DOHH2 (cell line): ENCODE data around the gene PRSS12.
A peak's percentile ranks its signal among the peaks of the same experiment; 100 is the strongest.
"Not testable (repeated sequence)": the region's sequence is repeated elsewhere in the genome, so short reads cannot be mapped to it uniquely, and the experiment has no call there.

Experiments used
- H3F3A ChIP-seq: fragments of 200-600 bp; sonication (generic), shearing (Covaris generic); 2 replicates; pipeline ENCODE4 v1.6.0; 2016; ENCODE audit warnings: antibody characterized with exemption, mild to moderate bottlenecking; ENCODE audit not compliant: control insufficient read depth, insufficient read depth
- H3K27ac ChIP-seq: fragments of 200-600 bp; sonication (generic); 2 replicates; pipeline ENCODE4 v1.5.1; 2014; ENCODE audit warnings: low read depth, mild to moderate bottlenecking, low read length, moderate library complexity
- H3K27me3 ChIP-seq: fragments of 200-600 bp; sonication (generic); 2 replicates; pipeline ENCODE4 v1.6.1; 2014; ENCODE audit warnings: mild to moderate bottlenecking, low read length, mixed read lengths; ENCODE audit not compliant: control insufficient read depth
- H3K36me3 ChIP-seq: fragments of 200-600 bp; sonication (generic); 2 replicates; pipeline ENCODE4 v1.6.1; 2014; ENCODE audit warnings: mild to moderate bottlenecking, low read length, moderate library complexity, mixed read lengths; ENCODE audit not compliant: control insufficient read depth
- H3K4me1 ChIP-seq: fragments of 200-600 bp; sonication (generic); 2 replicates; pipeline ENCODE4 v1.6.1; 2014; ENCODE audit warnings: mild to moderate bottlenecking, low read length, mixed read lengths; ENCODE audit not compliant: control insufficient read depth
- H3K4me2 ChIP-seq: fragments of 200-600 bp; sonication (generic); 2 replicates; pipeline ENCODE4 v1.6.0; 2014; ENCODE audit warnings: mild to moderate bottlenecking, low read length, moderate library complexity
- H3K4me3 ChIP-seq: fragments of 200-600 bp; sonication (generic); 2 replicates; pipeline ENCODE4 v1.5.1; 2014; ENCODE audit warnings: mild to moderate bottlenecking, low read length, mixed read lengths
- H3K79me2 ChIP-seq: fragments of 200-600 bp; sonication (generic); 2 replicates; pipeline ENCODE4 v1.6.1; 2014; ENCODE audit warnings: mild to moderate bottlenecking, low read length, mixed read lengths; ENCODE audit not compliant: control insufficient read depth
- H3K9me2 ChIP-seq: fragments of 200-600 bp; sonication (generic); replicated peaks from 2 replicates; pipeline ENCODE4 v1.6.1; 2014; ENCODE audit warnings: mild to moderate bottlenecking, low read length, mixed read lengths; ENCODE audit not compliant: control insufficient read depth
- H3K9me3 ChIP-seq: fragments of 200-600 bp; sonication (generic); 2 replicates; pipeline ENCODE4 v1.6.1; 2014; ENCODE audit warnings: antibody characterized with exemption, low read length, mixed read lengths; ENCODE audit not compliant: control insufficient read depth, insufficient read depth
- H4K20me1 ChIP-seq: fragments of 200-600 bp; sonication (generic); 2 replicates; pipeline ENCODE4 v1.6.0; 2014; ENCODE audit warnings: low read depth, mild to moderate bottlenecking, antibody characterized with exemption, low read length, moderate library complexity; ENCODE audit not compliant: control insufficient read depth, insufficient read depth
- CTCF ChIP-seq: fragments of 200-600 bp; sonication (generic); IDR thresholded peaks from one replicate; pipeline ENCODE4 v1.5.1; 2014; ENCODE audit warnings: antibody characterized with exemption, mild to moderate bottlenecking, low read depth, low read length; ENCODE audit not compliant: poor library complexity, severe bottlenecking
- EZH2phosphoT487 ChIP-seq: fragments of 200-600 bp; sonication (generic); IDR thresholded peaks from 2 replicates; pipeline ENCODE4 v1.6.1; 2017; ENCODE audit warnings: borderline replicate concordance, mild to moderate bottlenecking, antibody characterized with exemption, low read length, moderate library complexity, mixed read lengths

The PRSS12 gene

GRCh38 chr4:118270492-118270891, 82.3 kb downstream of the PRSS12 start:
- Histone ChIP-seq H3K27me3 (no peaks in the 10 kb centered on the region), H3K36me3 (no peaks in the 10 kb centered on the region), H3K4me2 (no peak overlapping the region), H4K20me1 (no peaks in the 10 kb centered on the region), H3K27ac (no peak overlapping the region), H3K4me3 (no peak overlapping the region), H3K9me2 (no peaks in the 10 kb centered on the region), H3K4me1 (peaks cover 5% of the 10 kb centered on the region), H3K9me3 (no peaks in the 10 kb centered on the region), H3K79me2 (no peaks in the 10 kb centered on the region), H3F3A (no peaks in the 10 kb centered on the region)
- peak; percentile 58 for TF ChIP-seq CTCF
- TF ChIP-seq EZH2phosphoT487, result no peak

- Histone ChIP-seq H3K36me3 (no peaks in the 10 kb centered on the region), H3K4me2 (no peak overlapping the region), H3K9me3 (no peaks in the 10 kb centered on the region), H3K9me2 (no peaks in the 10 kb centered on the region), H3K79me2 (no peaks in the 10 kb centered on the region), H3K4me3 (no peak overlapping the region), H3K4me1 (no peaks in the 10 kb centered on the region), H3K27ac (no peak overlapping the region), H3K27me3 (no peaks in the 10 kb centered on the region), H4K20me1 (no peaks in the 10 kb centered on the region), H3F3A (no peaks in the 10 kb centered on the region)
- TF ChIP-seq EZH2phosphoT487, result no peak
- no peak for TF ChIP-seq CTCF
Observed at GRCh38 chr4:118268780-118269179, 84.0 kb downstream of the PRSS12 start.

- not testable (repeated sequence) for H3K4me1 ChIP-seq, H3F3A ChIP-seq, H3K4me2 ChIP-seq, H3K9me2 ChIP-seq, H3K27me3 ChIP-seq, H3K4me3 ChIP-seq, H3K36me3 ChIP-seq, H4K20me1 ChIP-seq, H3K79me2 ChIP-seq, H3K9me3 ChIP-seq, H3K27ac ChIP-seq
Observed at GRCh38 chr4:118266145-118266496, 86.7 kb downstream of the PRSS12 start.

GRCh38 chr4:118265312-118266144, 87.3 kb downstream of the PRSS12 start:
- H3K4me2 ChIP-seq, result no peak overlapping the region

More at GRCh38 chr4:118265312-118266144, 87.3 kb downstream of the PRSS12 start:
- TF ChIP-seq EZH2phosphoT487 (no peak), CTCF (no peak)
- no peak overlapping the region for H3K27ac ChIP-seq
- H3K9me3 ChIP-seq, result no peaks in the 10 kb centered on the region
- H3K4me3 ChIP-seq, result no peak overlapping the region
- no peaks in the 10 kb centered on the region for H3F3A ChIP-seq
- H4K20me1 ChIP-seq, result no peaks in the 10 kb centered on the region
- no peaks in the 10 kb centered on the region for H3K9me2 ChIP-seq
- H3K79me2 ChIP-seq, result no peaks in the 10 kb centered on the region
- no peaks in the 10 kb centered on the region for H3K4me1 ChIP-seq
- no peaks in the 10 kb centered on the region for H3K27me3 ChIP-seq
- H3K36me3 ChIP-seq, result no peaks in the 10 kb centered on the region
